ENCODE data around the gene CAPN9.
"Not testable (repeated sequence)": the region's sequence is repeated elsewhere in the genome, so short reads cannot be mapped to it uniquely, and the experiment has no call there.

CAPN9 gene

DNA sequence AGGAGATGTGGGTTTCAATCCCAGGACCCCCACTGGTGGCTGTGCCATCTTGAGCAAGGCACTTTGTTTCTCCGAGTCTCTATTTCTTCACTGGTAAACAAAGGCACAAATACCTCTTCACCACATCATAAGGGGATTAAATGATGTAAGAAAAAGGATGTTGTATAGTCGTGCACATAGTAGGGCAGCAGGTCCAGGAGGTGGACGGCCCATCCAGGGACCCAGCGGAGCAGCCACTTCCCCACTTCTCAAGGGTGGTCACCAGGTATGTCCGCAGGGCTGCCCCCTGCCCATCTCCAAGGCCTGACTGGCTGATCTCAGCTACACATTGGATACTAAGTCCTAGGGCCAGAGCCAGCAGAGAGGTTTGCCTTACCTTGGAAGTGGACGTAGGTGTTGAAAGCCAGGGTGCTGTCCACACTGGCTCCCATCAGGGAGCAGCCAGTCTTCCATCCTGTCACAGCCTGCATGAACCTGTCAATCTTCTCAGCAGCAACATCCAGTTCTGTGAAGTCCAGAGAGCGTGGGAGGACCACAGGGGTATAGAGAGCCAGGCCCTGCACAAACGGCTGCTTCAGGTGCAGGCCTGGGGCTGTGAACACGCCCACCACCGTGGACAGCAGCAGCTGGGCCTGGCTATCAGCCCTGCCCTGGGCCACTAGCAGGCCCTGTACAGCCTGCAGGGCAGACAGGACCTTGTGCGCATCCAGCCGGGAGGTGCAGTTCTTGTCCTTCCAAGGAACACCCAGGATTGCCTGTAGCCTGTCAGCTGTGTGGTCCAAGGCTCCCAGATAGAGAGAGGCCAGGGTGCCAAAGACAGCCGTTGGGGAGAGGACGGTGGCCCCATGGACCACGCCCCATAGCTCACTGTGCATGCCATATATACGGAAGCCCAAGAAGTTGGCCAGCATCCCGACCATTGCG is 37.3 kb upstream of the CAPN9 start:
- DNase-seq (ENCODE audit: low read depth) = no peak

GRCh38 chr1:230710543-230710904 is 36.7 kb upstream of the CAPN9 start:
- DNase-seq (ENCODE audit: low read depth) = no peak

- DNase-seq (ENCODE audit: low read depth) = no peak
These were observed 35.9 kb upstream of the CAPN9 start for GRCh38 chr1:230711245-230711644.

- DNase-seq (ENCODE audit: low read depth) = no peak
These were observed 34.7 kb upstream of the CAPN9 start for GRCh38 chr1:230712470-230712942.

- DNase-seq (ENCODE audit: low read depth) = no peak
These were observed 34.0 kb upstream of the CAPN9 start for GRCh38 chr1:230713138-230713537.

DNA sequence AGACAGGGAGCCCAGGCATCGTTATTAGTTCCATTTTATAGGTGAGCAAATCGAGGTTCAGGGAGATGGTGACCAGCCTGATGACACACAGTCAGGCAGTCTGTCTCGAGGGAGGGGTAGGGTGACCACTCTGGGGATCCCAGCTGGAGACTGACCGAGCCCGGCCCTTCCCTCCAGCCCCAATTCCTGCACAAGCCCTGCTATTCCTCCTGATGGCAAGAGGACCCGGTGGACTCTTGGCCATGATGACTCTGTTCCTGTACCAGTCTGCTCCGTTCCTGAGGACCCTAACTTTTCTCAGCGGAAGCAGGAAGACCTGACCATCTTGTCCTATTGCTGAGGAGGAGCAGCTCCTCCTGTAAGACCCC is 33.7 kb upstream of the CAPN9 start:
- DNase-seq (ENCODE audit: low read depth) = no peak

GRCh38 chr1:230713915-230714764 is 33.0 kb upstream of the CAPN9 start, which contains the start of gene AGT:
AGT (minus strand) TSS chr1:230714122; CDS start chr1:230710823, 3,299 bp downstream.
- DNase-seq (ENCODE audit: low read depth) = no peak

- DNase-seq (ENCODE audit: low read depth) = no peak
These were observed 31.7 kb upstream of the CAPN9 start for GRCh38 chr1:230715510-230715909.

DNA sequence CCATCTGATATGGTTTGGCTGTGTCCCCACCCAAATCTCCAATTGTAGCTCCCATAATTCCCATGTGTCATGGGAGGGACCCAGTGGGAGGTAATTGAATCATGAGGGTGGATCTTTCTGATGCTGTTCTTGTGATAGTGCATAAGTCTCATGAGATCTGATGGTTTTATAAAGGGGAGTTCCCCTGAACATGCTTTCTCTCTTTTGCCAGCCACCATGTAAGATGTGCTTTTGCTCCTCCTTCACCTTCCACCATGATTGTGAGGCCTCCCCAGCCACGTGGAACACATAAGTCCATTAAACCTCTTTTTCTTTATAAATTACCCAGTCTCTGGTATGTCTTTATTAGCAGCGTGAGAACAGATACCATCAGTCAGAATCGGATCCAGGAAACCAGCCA is 30.7 kb upstream of the CAPN9 start:
- not testable (repeated sequence) for DNase-seq (ENCODE audit: low read depth)

GRCh38 chr1:230717251-230717650 is 29.9 kb upstream of the CAPN9 start:
- DNase-seq (ENCODE audit: low read depth) = no peak

- DNase-seq (ENCODE audit: low read depth) = not testable (repeated sequence)
These were observed 25.2 kb upstream of the CAPN9 start for GRCh38 chr1:230721849-230722522.

GRCh38 chr1:230725256-230726012 is 21.8 kb upstream of the CAPN9 start:
- no peak for DNase-seq (ENCODE audit: low read depth)

- no peak for DNase-seq (ENCODE audit: low read depth)
These were observed 18.3 kb upstream of the CAPN9 start for GRCh38 chr1:230728710-230729392.

DNA sequence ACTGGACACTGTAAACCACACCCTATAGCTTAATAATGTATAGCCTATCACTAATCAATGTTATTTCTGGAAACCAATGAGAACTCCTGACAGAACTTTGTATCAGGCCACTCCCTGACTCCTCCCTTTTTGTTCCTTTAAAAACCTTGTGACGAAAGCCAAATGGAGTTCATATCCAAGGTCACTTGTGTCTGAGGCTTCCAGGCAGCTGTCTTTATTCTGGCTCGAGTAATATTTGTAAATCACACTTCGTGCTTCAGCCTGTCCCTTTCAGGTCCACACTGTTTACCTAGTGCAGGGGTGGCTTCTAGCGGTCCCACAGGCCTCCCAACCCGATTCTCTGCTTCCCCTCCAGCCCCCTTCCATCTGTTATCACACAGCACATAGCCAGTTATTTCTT is 16.2 kb upstream of the CAPN9 start:
- no peak for DNase-seq (ENCODE audit: low read depth)

DNA sequence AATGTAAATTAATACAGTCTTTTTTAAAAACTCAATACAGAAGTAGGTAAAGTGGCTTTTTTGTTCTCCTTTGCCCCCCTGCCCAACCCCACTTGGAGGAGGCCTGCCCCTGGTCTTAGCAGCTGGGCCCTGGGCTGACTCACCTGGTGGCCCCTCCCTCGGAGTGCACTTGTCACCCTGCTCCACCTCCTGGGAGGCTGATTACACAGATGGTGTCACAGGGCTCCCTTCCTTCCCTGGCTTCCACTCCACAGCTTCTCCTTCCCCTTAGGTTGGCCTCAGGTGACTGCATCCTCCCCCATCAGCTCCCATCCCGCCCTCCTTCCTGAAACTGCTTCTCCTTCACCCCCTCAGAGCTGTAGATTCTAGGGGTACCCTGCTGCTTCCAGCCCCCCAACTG is 11.7 kb upstream of the CAPN9 start:
- no peak for DNase-seq (ENCODE audit: low read depth)

GRCh38 chr1:230737622-230738262 is 9.4 kb upstream of the CAPN9 start:
- DNase-seq (ENCODE audit: low read depth) = no peak

DNA sequence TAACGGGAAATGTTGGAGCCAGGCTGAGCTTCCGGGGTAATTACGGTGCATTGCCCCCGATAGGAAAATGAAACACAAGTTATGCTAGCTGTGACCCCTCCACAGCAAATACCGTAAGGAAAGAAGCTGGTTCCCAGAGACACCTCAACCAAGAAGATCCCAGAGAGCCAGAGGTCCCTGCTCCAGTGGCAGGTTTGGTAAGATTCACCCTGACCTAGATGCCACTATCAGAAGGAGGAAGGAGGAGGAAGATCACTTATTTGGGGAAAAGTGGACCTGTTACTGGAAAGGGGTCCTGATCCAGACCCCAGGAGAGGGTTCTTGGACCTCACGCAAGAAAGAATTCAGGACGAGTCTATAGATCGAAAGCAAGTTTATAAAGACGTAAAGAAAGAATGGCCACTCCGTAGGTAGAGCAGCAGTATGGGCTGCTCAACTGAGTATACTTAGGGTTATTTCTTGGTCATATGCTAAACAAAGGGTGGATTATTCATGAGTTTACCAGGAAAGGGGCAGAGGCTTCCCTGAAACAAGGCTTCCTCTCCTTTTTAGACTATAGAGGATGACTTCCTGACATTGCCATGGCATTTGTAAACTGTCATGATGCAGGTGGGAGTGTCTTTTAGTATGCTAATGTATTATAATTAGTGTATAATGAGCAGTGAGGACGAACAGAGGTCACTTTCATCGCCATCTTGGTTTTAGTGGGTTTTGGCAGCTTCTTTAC is 7.5 kb upstream of the CAPN9 start:
- DNase-seq (ENCODE audit: low read depth) = no peak

- DNase-seq (ENCODE audit: low read depth) = no peak
These were observed 3.3 kb upstream of the CAPN9 start for GRCh38 chr1:230743899-230744298.

GRCh38 chr1:230744382-230744781 is 2.8 kb upstream of the CAPN9 start:
- DNase-seq (ENCODE audit: low read depth) = no peak

GRCh38 chr1:230745071-230745470 is 2.1 kb upstream of the CAPN9 start:
- DNase-seq (ENCODE audit: low read depth) = no peak
